H9 (cell line): Measurements from ENCODE around the gene CLEC16A. TPM values are rescaled to one million over a fixed set of nuclear protein-coding genes. Genes with fewer than 3 reads are reported as not detected.
A peak's percentile ranks its signal among the peaks of the same experiment; 100 is the strongest.
"Not testable (repeated sequence)": the region's sequence is repeated elsewhere in the genome, so short reads cannot be mapped to it uniquely, and the experiment has no call there.

ENCODE experiments used
- DNase-seq: peaks from one replicate; pipeline ENCODE4 v3.0.0-alpha.2; 2017
- H2AFZ ChIP-seq: one replicate; pipeline ENCODE4 v1.6.1; 2013; ENCODE audit warnings: mild to moderate bottlenecking, low read length, control low read depth, moderate library complexity
- H2AK5ac ChIP-seq: 2 replicates; pipeline ENCODE4 v1.6.1; 2013; ENCODE audit warnings: low read length, control low read depth, mixed read lengths; ENCODE audit not compliant: insufficient read length
- H2BK120ac ChIP-seq: one replicate; pipeline ENCODE4 v1.6.1; 2013; ENCODE audit warnings: low read depth, mild to moderate bottlenecking, low read length, control low read depth, inconsistent platforms; ENCODE audit not compliant: poor library complexity, severe bottlenecking
- H2BK12ac ChIP-seq: 2 replicates; pipeline ENCODE4 v1.6.1; 2013; ENCODE audit warnings: low read length, control low read depth, mixed read lengths, low read depth; ENCODE audit not compliant: insufficient read length
- H2BK15ac ChIP-seq: 2 replicates; pipeline ENCODE4 v1.6.1; 2013; ENCODE audit warnings: low read depth, low read length, control low read depth
- H2BK20ac ChIP-seq: one replicate; pipeline ENCODE4 v1.6.1; 2013; ENCODE audit warnings: low read depth, mild to moderate bottlenecking, low read length, control low read depth, inconsistent platforms; ENCODE audit not compliant: poor library complexity, severe bottlenecking
- H2BK5ac ChIP-seq: 2 replicates; pipeline ENCODE4 v1.6.1; 2013; ENCODE audit warnings: low read length, control low read depth, mixed read lengths; ENCODE audit not compliant: insufficient read length
- H3K14ac ChIP-seq: 2 replicates; pipeline ENCODE4 v1.6.1; 2013; ENCODE audit warnings: low read length, control low read depth; ENCODE audit not compliant: insufficient read depth
- H3K18ac ChIP-seq: 2 replicates; pipeline ENCODE4 v1.6.1; 2013; ENCODE audit warnings: low read depth, mild to moderate bottlenecking, mixed read lengths, low read length, control low read depth; ENCODE audit not compliant: insufficient read length
- H3K23ac ChIP-seq: 2 replicates; pipeline ENCODE4 v1.6.1; 2013; ENCODE audit warnings: low read length, control low read depth, mixed read lengths, low read depth; ENCODE audit not compliant: insufficient read length
- H3K23me2 ChIP-seq: 2 replicates; pipeline ENCODE4 v1.6.1; 2013; ENCODE audit warnings: low read depth, mild to moderate bottlenecking, mixed read lengths, low read length, control low read depth; ENCODE audit not compliant: insufficient read length, poor library complexity, severe bottlenecking
- H3K27ac ChIP-seq: 2 replicates; pipeline ENCODE4 v1.5.1; 2013; ENCODE audit warnings: low read length, control low read depth, mixed read lengths, low read depth; ENCODE audit not compliant: insufficient read length
- H3K27me3 ChIP-seq: 2 replicates; pipeline ENCODE4 v1.6.1; 2013; ENCODE audit warnings: low read length, control low read depth, inconsistent platforms; ENCODE audit not compliant: insufficient read depth
- H3K4ac ChIP-seq: 2 replicates; pipeline ENCODE4 v1.6.1; 2013; ENCODE audit warnings: low read depth, mild to moderate bottlenecking, control low read depth, inconsistent platforms, low read length, moderate library complexity
- H3K4me1 ChIP-seq: 2 replicates; pipeline ENCODE4 v1.6.1; 2013; ENCODE audit warnings: low read length, control low read depth, inconsistent platforms; ENCODE audit not compliant: insufficient read depth
- H3K4me2 ChIP-seq: 2 replicates; pipeline ENCODE4 v1.6.1; 2013; ENCODE audit warnings: low read length, control low read depth, mixed read lengths; ENCODE audit not compliant: insufficient read length, insufficient read depth
- H3K56ac ChIP-seq: 2 replicates; pipeline ENCODE4 v1.6.1; 2013; ENCODE audit warnings: low read depth, mild to moderate bottlenecking, mixed read lengths, low read length, control low read depth; ENCODE audit not compliant: insufficient read length
- H3K79me1 ChIP-seq: 2 replicates; pipeline ENCODE4 v1.6.1; 2013; ENCODE audit warnings: low read depth, mild to moderate bottlenecking, moderate library complexity, low read length, control low read depth, inconsistent platforms; ENCODE audit not compliant: insufficient read depth, poor library complexity, severe bottlenecking
- H3K79me2 ChIP-seq: 2 replicates; pipeline ENCODE4 v1.6.1; 2013; ENCODE audit warnings: low read length, control low read depth, inconsistent platforms; ENCODE audit not compliant: insufficient read depth
- H3K9ac ChIP-seq: 2 replicates; pipeline ENCODE4 v1.6.1; 2013; ENCODE audit warnings: low read length, control low read depth, mixed read lengths; ENCODE audit not compliant: insufficient read length; ENCODE audit errors: extremely low read depth
- H3K9me3 ChIP-seq: one replicate; pipeline ENCODE4 v1.6.1; 2013; ENCODE audit warnings: low read depth, low read length, inconsistent platforms; ENCODE audit not compliant: control insufficient read depth
- H3T11ph ChIP-seq: one replicate; pipeline ENCODE4 v1.6.1; 2013; ENCODE audit warnings: mild to moderate bottlenecking, low read length, control low read depth, inconsistent platforms
- H4K20me1 ChIP-seq: one replicate; pipeline ENCODE4 v1.6.1; 2013; ENCODE audit not compliant: control insufficient read depth, insufficient read length, insufficient read depth
- H4K5ac ChIP-seq: 2 replicates; pipeline ENCODE4 v1.6.1; 2013; ENCODE audit warnings: low read depth, mild to moderate bottlenecking, mixed read lengths, low read length, control low read depth; ENCODE audit not compliant: insufficient read length
- H4K8ac ChIP-seq: replicated peaks from 2 replicates; pipeline ENCODE4 v1.6.1; 2013; ENCODE audit warnings: low read length, control low read depth, mixed read lengths, low read depth; ENCODE audit not compliant: insufficient read length
- H4K91ac ChIP-seq: 2 replicates; pipeline ENCODE4 v1.6.1; 2013; ENCODE audit warnings: low read depth, mild to moderate bottlenecking, moderate library complexity, mixed read lengths, low read length, control low read depth; ENCODE audit not compliant: insufficient read length
- H3K27ac Mint-ChIP-seq, 3 experiments: 2 replicates in 2 of 3; 3 replicates in 1 of 3; pipeline ENCODE4 v1.8.0; 2020 to 2021; ENCODE audit warnings: mixed read lengths in 3 of 3, mild to moderate bottlenecking in 1 of 3, moderate library complexity in 1 of 3
- H3K27me3 Mint-ChIP-seq: 2 replicates; pipeline ENCODE4 v1.8.0; 2021; ENCODE audit warnings: low read depth, mild to moderate bottlenecking, moderate library complexity, mixed read lengths
- H3K36me3 Mint-ChIP-seq, 3 experiments: 2 replicates in 2 of 3; 3 replicates in 1 of 3; pipeline ENCODE4 v1.8.0; 2020 to 2021; ENCODE audit warnings: low read depth in 3 of 3, mixed read lengths in 3 of 3; ENCODE audit not compliant: insufficient read depth in 1 of 3
- H3K4me1 Mint-ChIP-seq, 2 experiments: 2 replicates each; pipeline ENCODE4 v1.8.0; 2020; ENCODE audit warnings: mixed read lengths in 2 of 2
- H3K4me3 Mint-ChIP-seq, 2 experiments: 2 replicates in 1 of 2; 3 replicates in 1 of 2; pipeline ENCODE4 v1.8.0; 2020 to 2021; ENCODE audit warnings: mild to moderate bottlenecking in 2 of 2, mixed read lengths in 2 of 2, moderate library complexity in 1 of 2
- H3K9me3 Mint-ChIP-seq, 2 experiments: 2 replicates in 1 of 2; 3 replicates in 1 of 2; pipeline ENCODE4 v1.8.0; 2020; ENCODE audit warnings: mild to moderate bottlenecking in 2 of 2, mixed read lengths in 2 of 2, moderate library complexity in 1 of 2
- WGBS: extraction: QIAGEN DNeasy Blood & Tissue Kit; methylation state at CpG from one replicate; pipeline ENCODE4 v1.1.7; 2013; ENCODE audit warnings: missing lambda C conversion rate, low lambda C conversion rate, mixed read lengths; ENCODE audit not compliant: insufficient read length; ENCODE audit errors: extremely low coverage; 5-methylcytosine and 5-hydroxymethylcytosine counted together
- total RNA-seq: library from RNA; stranded (reverse); gene quantifications from 2 replicates; pipeline ENCODE4 v1.2.1, GENCODE V29; 2021
- TF ChIP-seq, protein P1 (sequence below): fragments of 200-600 bp; sonication (generic); conservative IDR thresholded peaks from 3 replicates; pipeline ENCODE4 v1.8.0; 2021; ENCODE audit warnings: antibody characterized with exemption, mild to moderate bottlenecking

The CLEC16A gene
- total RNA-seq, 1 experiment from 2014 or later = 15.2 TPM

DNA sequence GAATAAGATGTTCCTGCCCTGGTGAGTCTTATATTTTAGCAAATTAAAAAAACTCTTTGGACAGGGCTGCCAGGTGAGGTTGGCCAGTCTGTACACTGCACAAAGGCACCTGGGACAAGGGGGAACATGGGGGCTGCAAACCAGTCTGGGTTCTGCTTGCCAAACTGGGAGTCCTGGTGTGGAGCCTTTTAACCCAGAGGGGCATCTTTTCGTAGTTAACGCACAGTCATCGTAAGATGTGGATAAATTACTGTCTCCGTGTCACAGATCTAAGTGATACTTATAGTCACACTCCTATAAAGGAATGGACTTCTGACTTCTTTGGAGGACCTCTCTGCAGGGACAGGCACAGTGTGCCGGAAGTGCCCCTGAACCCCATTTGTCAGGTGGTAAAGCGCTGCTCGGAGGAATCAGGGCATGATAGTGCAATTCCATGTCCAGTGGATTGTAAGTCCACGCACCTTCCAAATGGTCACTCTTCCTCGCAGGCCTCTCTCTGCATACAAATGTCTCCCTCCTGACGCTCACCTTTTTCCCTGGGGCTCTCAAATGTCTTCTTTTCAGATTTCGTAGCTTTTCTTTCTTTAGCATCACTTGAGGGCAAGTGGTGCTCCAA lies 16.8 kb upstream of the CLEC16A start:
- no peak overlapping the region for H2BK120ac ChIP-seq
- H3K36me3 Mint-ChIP-seq = peaks cover 8 to 26% (median 16%) of the 10 kb centered on the region in 3 experiments
- H3K14ac ChIP-seq = no peak overlapping the region
- no peak overlapping the region for H2AK5ac ChIP-seq
- H3K4me2 ChIP-seq = no peak overlapping the region
- H3K18ac ChIP-seq = no peak overlapping the region
- no peak overlapping the region for H2BK20ac ChIP-seq
- H3K9me3 Mint-ChIP-seq = no peaks in the 10 kb centered on the region
- no peak overlapping the region for H4K8ac ChIP-seq
- no peak overlapping the region for H2BK15ac ChIP-seq
- H3K27ac ChIP-seq = no peak overlapping the region
- H3K27ac Mint-ChIP-seq = no peak overlapping the region; a peak in 1 of 7 replicates
- WGBS = no CpG with 5 or more reads among the region's 11 CpGs
- no peak overlapping the region for H3K4me3 Mint-ChIP-seq
- H3K27me3 Mint-ChIP-seq = no peaks in the 10 kb centered on the region
- no peaks in the 10 kb centered on the region for H3K79me2 ChIP-seq
- no peak overlapping the region for H2BK5ac ChIP-seq
- TF ChIP-seq, protein P1, sequence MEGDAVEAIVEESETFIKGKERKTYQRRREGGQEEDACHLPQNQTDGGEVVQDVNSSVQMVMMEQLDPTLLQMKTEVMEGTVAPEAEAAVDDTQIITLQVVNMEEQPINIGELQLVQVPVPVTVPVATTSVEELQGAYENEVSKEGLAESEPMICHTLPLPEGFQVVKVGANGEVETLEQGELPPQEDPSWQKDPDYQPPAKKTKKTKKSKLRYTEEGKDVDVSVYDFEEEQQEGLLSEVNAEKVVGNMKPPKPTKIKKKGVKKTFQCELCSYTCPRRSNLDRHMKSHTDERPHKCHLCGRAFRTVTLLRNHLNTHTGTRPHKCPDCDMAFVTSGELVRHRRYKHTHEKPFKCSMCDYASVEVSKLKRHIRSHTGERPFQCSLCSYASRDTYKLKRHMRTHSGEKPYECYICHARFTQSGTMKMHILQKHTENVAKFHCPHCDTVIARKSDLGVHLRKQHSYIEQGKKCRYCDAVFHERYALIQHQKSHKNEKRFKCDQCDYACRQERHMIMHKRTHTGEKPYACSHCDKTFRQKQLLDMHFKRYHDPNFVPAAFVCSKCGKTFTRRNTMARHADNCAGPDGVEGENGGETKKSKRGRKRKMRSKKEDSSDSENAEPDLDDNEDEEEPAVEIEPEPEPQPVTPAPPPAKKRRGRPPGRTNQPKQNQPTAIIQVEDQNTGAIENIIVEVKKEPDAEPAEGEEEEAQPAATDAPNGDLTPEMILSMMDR = no peak
- H3K4ac ChIP-seq = no peak overlapping the region
- H3K23me2 ChIP-seq = no peaks in the 10 kb centered on the region
- H3K4me1 ChIP-seq = no peaks in the 10 kb centered on the region
- H3K9ac ChIP-seq = no peak overlapping the region
- no peak overlapping the region for H3T11ph ChIP-seq
- no peaks in the 10 kb centered on the region for H3K9me3 ChIP-seq
- H2AFZ ChIP-seq = no peak overlapping the region
- H4K91ac ChIP-seq = no peak overlapping the region
- DNase-seq = no peak
- no peak overlapping the region for H4K5ac ChIP-seq
- H3K56ac ChIP-seq = no peak overlapping the region
- no peaks in the 10 kb centered on the region for H3K27me3 ChIP-seq
- H3K4me1 Mint-ChIP-seq = peaks cover 0 to 6% of the 10 kb centered on the region in 2 experiments; a peak in 2 of 4 replicates
- no peaks in the 10 kb centered on the region for H4K20me1 ChIP-seq
- no peaks in the 10 kb centered on the region for H3K79me1 ChIP-seq
- H3K23ac ChIP-seq = no peak overlapping the region
- H2BK12ac ChIP-seq = no peak overlapping the region

DNA sequence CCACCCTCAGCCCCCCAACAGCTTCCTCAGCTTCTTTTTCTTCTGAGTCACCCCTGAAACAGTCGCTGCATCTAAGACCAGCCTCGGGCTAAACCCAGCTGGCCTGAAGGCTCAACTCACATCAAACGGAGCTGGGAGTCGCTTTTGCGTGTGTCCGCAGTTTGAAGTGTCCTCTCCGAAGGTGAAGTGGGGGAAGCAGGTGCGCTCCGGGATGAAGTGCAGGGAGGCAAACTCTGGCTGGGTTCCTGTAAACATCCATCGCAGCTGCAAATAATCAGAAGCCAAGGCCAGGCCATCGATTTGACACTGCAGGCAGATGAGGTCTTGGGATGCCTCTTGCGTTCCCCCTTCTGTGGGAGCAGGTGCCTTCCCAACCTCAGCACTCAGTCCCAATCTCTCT lies 15.3 kb upstream of the CLEC16A start:
- not testable (repeated sequence) for H4K5ac ChIP-seq, H3K4me1 Mint-ChIP-seq, DNase-seq, H3K27me3 ChIP-seq, H4K8ac ChIP-seq, H3K18ac ChIP-seq, H4K20me1 ChIP-seq, H3K14ac ChIP-seq, H3K9ac ChIP-seq, H3K56ac ChIP-seq, H3T11ph ChIP-seq, H3K4me3 Mint-ChIP-seq, H2BK5ac ChIP-seq, H4K91ac ChIP-seq, H3K4me2 ChIP-seq, H3K79me1 ChIP-seq, H3K4me1 ChIP-seq, H3K9me3 Mint-ChIP-seq, H2BK15ac ChIP-seq, H2AK5ac ChIP-seq, H3K23me2 ChIP-seq, H3K27me3 Mint-ChIP-seq, H2AFZ ChIP-seq, H2BK20ac ChIP-seq, H2BK120ac ChIP-seq, H3K23ac ChIP-seq, H3K79me2 ChIP-seq, H3K9me3 ChIP-seq, H2BK12ac ChIP-seq, H3K27ac ChIP-seq, H3K4ac ChIP-seq
- Mint-ChIP-seq H3K36me3 (peaks cover 8 to 26% (median 20%) of the 10 kb centered on the region in 3 experiments), H3K27ac (peak overlapping the region in 1 of 3 experiments; percentile 61; a peak in 1 of 7 replicates)
- WGBS = no CpG with 5 or more reads among the region's 12 CpGs
